Natural killer cell (primary cell): Measurements from ENCODE around the gene SERTAD2. TPM values are rescaled to one million over a fixed set of nuclear protein-coding genes. Genes with fewer than 3 reads are reported as not detected.

Experiments
- ATAC-seq, 3 donors: fragments of 150-1000 bp in 2 of 3; fragments of 200-7000 bp in 1 of 3; cut with Tn5 transposase; 1 replicate in 1 of 3; 2 replicates in 2 of 3; pipeline ENCODE4 v1.10.0; 2021; ENCODE audit warnings: mild to moderate bottlenecking in 2 of 3, moderate library complexity in 2 of 3
- DNase-seq, 2 donors: peaks; one replicate each; pipeline versions ENCODE4 v3.0.0 to v3.0.0-alpha.2; 2013 to 2021; ENCODE audit warnings: mixed read lengths in 1 of 2
- H3K27ac ChIP-seq: one replicate; pipeline ENCODE4 v1.5.1; 2013; ENCODE audit warnings: mild to moderate bottlenecking, low read length
- H3K27me3 ChIP-seq: one replicate; pipeline ENCODE4 v1.6.1; 2013; ENCODE audit warnings: low read length; ENCODE audit not compliant: control insufficient read depth, insufficient read depth
- H3K36me3 ChIP-seq: one replicate; pipeline ENCODE4 v1.6.1; 2013; ENCODE audit warnings: low read length; ENCODE audit not compliant: control insufficient read depth, insufficient read depth
- H3K4me1 ChIP-seq: one replicate; pipeline ENCODE4 v1.6.1; 2013; ENCODE audit warnings: low read length; ENCODE audit not compliant: control insufficient read depth, insufficient read depth
- H3K4me3 ChIP-seq: one replicate; pipeline ENCODE4 v1.5.1; 2013; ENCODE audit warnings: low read length
- H3K9me3 ChIP-seq: one replicate; pipeline ENCODE4 v1.6.1; 2013; ENCODE audit warnings: low read length; ENCODE audit not compliant: control insufficient read depth, insufficient read depth
- H3K27ac Mint-ChIP-seq, 2 donors: one replicate each; pipeline ENCODE4 v1.8.0; 2022; ENCODE audit warnings: mild to moderate bottlenecking in 2 of 2, mixed read lengths in 2 of 2, moderate library complexity in 1 of 2
- H3K27me3 Mint-ChIP-seq, 2 donors: one replicate each; pipeline ENCODE4 v1.8.0; 2022; ENCODE audit warnings: low read depth in 2 of 2, mixed read lengths in 2 of 2
- H3K36me3 Mint-ChIP-seq: one replicate; pipeline ENCODE4 v1.8.0; 2022; ENCODE audit warnings: mixed read lengths
- H3K4me1 Mint-ChIP-seq, 2 donors: one replicate each; pipeline ENCODE4 v1.8.0; 2022; ENCODE audit warnings: mixed read lengths in 2 of 2
- H3K4me3 Mint-ChIP-seq: one replicate; pipeline ENCODE4 v1.8.0; 2022; ENCODE audit warnings: mild to moderate bottlenecking, moderate library complexity, mixed read lengths
- H3K9me3 Mint-ChIP-seq, 2 donors: one replicate each; pipeline ENCODE4 v1.8.0; 2022; ENCODE audit warnings: mixed read lengths in 2 of 2
- WGBS: methylation state at CpG from one replicate; pipeline ENCODE4 v1.1.7; 2013; ENCODE audit warnings: missing lambda C conversion rate; ENCODE audit not compliant: insufficient coverage; 5-methylcytosine and 5-hydroxymethylcytosine counted together
- intact Hi-C: fragments of 100-400 bp; cut with micrococcal nuclease; formaldehyde crosslinking; loops from one replicate; pipeline ENCODE4 v1.14.2; 2022
- total RNA-seq, 4 donors: library from RNA; stranded (reverse); fragments of 120-200 nt in 1 of 4; gene quantifications; one replicate each; pipeline versions ENCODE4 v1.2.3 to v1.2.4, GENCODE V29; 2013 to 2022
- TF ChIP-seq, protein P1 (sequence below): fragments of 200-600 bp; IDR thresholded peaks from one replicate; pipeline ENCODE4 v1.8.0; 2022; ENCODE audit warnings: antibody characterized with exemption

Gene SERTAD2
- total RNA-seq, 3 donors from 2014 or later (not counting 1 experiment from before 2014, with no cell fraction given): 45.6 to 71.2 (median 55.8) TPM

DNA sequence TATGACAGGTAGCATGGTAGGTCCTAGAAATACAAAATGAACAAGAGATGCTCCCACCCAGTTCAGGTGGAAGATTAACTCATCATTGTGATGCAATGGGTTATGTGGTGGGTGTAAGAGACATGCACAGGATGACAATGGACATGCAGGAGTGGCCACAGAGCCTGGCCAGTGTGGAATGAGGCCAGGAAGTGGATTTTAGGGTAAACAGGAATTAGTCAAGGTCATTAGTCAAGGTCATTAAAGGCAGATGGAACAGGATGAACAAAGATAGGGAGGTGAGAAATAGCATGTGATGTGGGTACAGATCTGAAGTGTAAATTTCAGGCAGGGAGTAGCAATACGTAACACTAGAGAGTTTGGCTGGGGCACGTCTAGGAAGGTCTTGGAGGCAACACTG lies 15.6 kb upstream of the SERTAD2 start:
- Mint-ChIP-seq H3K27ac (no peak overlapping the region), H3K4me3 (no peak overlapping the region), H3K27me3 (no peaks in the 10 kb centered on the region), H3K9me3 (no peaks in the 10 kb centered on the region), H3K36me3 (no peaks in the 10 kb centered on the region), H3K4me1 (peaks cover 15 to 17% of the 10 kb centered on the region in 2 donors)
- ATAC-seq (no peak), DNase-seq (no peak)
- Histone ChIP-seq H3K27ac (no peak overlapping the region), H3K4me3 (no peak overlapping the region), H3K4me1 (no peaks in the 10 kb centered on the region), H3K9me3 (no peaks in the 10 kb centered on the region), H3K36me3 (no peaks in the 10 kb centered on the region), H3K27me3 (no peaks in the 10 kb centered on the region)
- intact Hi-C loops: no loop called here
- TF ChIP-seq, protein P1, sequence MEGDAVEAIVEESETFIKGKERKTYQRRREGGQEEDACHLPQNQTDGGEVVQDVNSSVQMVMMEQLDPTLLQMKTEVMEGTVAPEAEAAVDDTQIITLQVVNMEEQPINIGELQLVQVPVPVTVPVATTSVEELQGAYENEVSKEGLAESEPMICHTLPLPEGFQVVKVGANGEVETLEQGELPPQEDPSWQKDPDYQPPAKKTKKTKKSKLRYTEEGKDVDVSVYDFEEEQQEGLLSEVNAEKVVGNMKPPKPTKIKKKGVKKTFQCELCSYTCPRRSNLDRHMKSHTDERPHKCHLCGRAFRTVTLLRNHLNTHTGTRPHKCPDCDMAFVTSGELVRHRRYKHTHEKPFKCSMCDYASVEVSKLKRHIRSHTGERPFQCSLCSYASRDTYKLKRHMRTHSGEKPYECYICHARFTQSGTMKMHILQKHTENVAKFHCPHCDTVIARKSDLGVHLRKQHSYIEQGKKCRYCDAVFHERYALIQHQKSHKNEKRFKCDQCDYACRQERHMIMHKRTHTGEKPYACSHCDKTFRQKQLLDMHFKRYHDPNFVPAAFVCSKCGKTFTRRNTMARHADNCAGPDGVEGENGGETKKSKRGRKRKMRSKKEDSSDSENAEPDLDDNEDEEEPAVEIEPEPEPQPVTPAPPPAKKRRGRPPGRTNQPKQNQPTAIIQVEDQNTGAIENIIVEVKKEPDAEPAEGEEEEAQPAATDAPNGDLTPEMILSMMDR: no peak
- WGBS: 76% methylated on average over 2 of the region's 2 CpGs

GRCh38 chr2:64668542-64668941 lies 14.8 kb upstream of the SERTAD2 start:
- peaks cover 15 to 17% of the 10 kb centered on the region in 2 donors for H3K4me1 Mint-ChIP-seq

GRCh38 chr2:64667535-64667934 lies 13.8 kb upstream of the SERTAD2 start:
- Mint-ChIP-seq H3K36me3 (no peaks in the 10 kb centered on the region), H3K27ac (peak overlapping the region; percentile 2 to 64), H3K4me3 (no peak overlapping the region), H3K9me3 (no peaks in the 10 kb centered on the region), H3K27me3 (no peaks in the 10 kb centered on the region), H3K4me1 (peaks cover 15 to 17% of the 10 kb centered on the region in 2 donors)
- Histone ChIP-seq H3K27ac (peak overlapping the region; percentile 16), H3K36me3 (no peaks in the 10 kb centered on the region), H3K4me3 (no peak overlapping the region), H3K27me3 (no peaks in the 10 kb centered on the region), H3K9me3 (no peaks in the 10 kb centered on the region), H3K4me1 (no peaks in the 10 kb centered on the region)
- DNase-seq (no peak), ATAC-seq (no peak)
- TF ChIP-seq, protein P1: no peak
- intact Hi-C loops: no loop called here
- WGBS: 100% methylated on average over 1 of the region's 1 CpG

More at GRCh38 chr2:64668542-64668941, 14.8 kb upstream of the SERTAD2 start:
- no peaks in the 10 kb centered on the region for H3K27me3 Mint-ChIP-seq
- TF ChIP-seq, protein P1: no peak
- Histone ChIP-seq H3K36me3 (no peaks in the 10 kb centered on the region), H3K4me3 (no peak overlapping the region), H3K4me1 (no peaks in the 10 kb centered on the region), H3K9me3 (no peaks in the 10 kb centered on the region), H3K27me3 (no peaks in the 10 kb centered on the region), H3K27ac (no peak overlapping the region)
- DNase-seq (no peak), ATAC-seq (no peak)
- no peak overlapping the region for H3K27ac Mint-ChIP-seq
- H3K36me3 Mint-ChIP-seq: no peaks in the 10 kb centered on the region
- no peak overlapping the region for H3K4me3 Mint-ChIP-seq
- 98% methylated on average over 2 of the region's 3 CpGs for WGBS
- H3K9me3 Mint-ChIP-seq: no peaks in the 10 kb centered on the region
- intact Hi-C loops: no loop called here

- TF ChIP-seq, protein P1: no peak
- H3K4me3 ChIP-seq: no peak overlapping the region
- Mint-ChIP-seq H3K27ac (peak overlapping the region; percentile 2 to 64), H3K9me3 (no peaks in the 10 kb centered on the region), H3K4me3 (no peak overlapping the region), H3K36me3 (no peaks in the 10 kb centered on the region), H3K4me1 (peaks cover 15 to 17% of the 10 kb centered on the region in 2 donors), H3K27me3 (no peaks in the 10 kb centered on the region)
- ATAC-seq (no peak), DNase-seq (peak in 1 of 2 donors; percentile 39)
- intact Hi-C loops: no loop called here
- peak overlapping the region; percentile 16 for H3K27ac ChIP-seq
- no peaks in the 10 kb centered on the region for H3K27me3 ChIP-seq
- 3% methylated on average over 2 of the region's 3 CpGs for WGBS
- H3K9me3 ChIP-seq: no peaks in the 10 kb centered on the region
- H3K4me1 ChIP-seq: no peaks in the 10 kb centered on the region
- H3K36me3 ChIP-seq: no peaks in the 10 kb centered on the region
Observed at GRCh38 chr2:64666810-64667438, 13.2 kb upstream of the SERTAD2 start.
